ENCODE data around the gene PRRX2.

DNA sequence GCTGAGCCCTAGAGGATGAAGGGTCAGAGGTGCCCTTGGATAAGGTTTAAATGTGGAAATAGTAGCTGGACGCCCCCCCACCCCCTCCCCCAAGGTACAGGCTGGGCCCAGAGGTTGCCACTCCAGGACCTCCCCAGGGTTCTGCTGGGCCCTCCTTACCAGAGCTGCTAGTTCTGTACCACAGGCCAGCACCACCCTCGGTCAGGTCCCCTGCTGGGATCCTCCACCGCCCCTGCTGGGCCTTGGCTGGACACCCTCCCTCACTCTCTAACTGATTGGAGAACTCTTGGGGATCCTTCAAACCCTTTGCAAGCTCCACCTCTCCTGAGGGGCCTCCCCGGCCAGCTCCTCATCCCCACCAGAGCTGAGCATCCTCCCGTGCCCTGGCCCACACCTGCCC is 52.5 kb downstream of the PRRX2 start:
- TF ChIP-seq, protein P1, sequence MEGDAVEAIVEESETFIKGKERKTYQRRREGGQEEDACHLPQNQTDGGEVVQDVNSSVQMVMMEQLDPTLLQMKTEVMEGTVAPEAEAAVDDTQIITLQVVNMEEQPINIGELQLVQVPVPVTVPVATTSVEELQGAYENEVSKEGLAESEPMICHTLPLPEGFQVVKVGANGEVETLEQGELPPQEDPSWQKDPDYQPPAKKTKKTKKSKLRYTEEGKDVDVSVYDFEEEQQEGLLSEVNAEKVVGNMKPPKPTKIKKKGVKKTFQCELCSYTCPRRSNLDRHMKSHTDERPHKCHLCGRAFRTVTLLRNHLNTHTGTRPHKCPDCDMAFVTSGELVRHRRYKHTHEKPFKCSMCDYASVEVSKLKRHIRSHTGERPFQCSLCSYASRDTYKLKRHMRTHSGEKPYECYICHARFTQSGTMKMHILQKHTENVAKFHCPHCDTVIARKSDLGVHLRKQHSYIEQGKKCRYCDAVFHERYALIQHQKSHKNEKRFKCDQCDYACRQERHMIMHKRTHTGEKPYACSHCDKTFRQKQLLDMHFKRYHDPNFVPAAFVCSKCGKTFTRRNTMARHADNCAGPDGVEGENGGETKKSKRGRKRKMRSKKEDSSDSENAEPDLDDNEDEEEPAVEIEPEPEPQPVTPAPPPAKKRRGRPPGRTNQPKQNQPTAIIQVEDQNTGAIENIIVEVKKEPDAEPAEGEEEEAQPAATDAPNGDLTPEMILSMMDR (optimal IDR thresholded peaks at IDR 0.05 in 1 of 3, IDR thresholded peaks at IDR 0.05 in 1 of 3, conservative IDR thresholded peaks at IDR 0.05 in 1 of 3; ENCODE audit: extremely low read depth in 1 of 3, insufficient read depth in 2 of 3, low read length in 3 of 3) = no peak
- no peak for TF ChIP-seq EZH2 (IDR thresholded peaks at IDR 0.05; ENCODE audit: low read length)
